NCI-H748 treated with DMSO at 0.1 percent for 48 hours (cell line): ENCODE results near the gene ROR2.
"Not testable (repeated sequence)": the region's sequence is repeated elsewhere in the genome, so short reads cannot be mapped to it uniquely, and the experiment has no call there.

Experiments used
- DNase-seq: peaks from one replicate; lab custom pipeline; 2025; lab: John Stamatoyannopoulos, UW

Gene ROR2

DNA sequence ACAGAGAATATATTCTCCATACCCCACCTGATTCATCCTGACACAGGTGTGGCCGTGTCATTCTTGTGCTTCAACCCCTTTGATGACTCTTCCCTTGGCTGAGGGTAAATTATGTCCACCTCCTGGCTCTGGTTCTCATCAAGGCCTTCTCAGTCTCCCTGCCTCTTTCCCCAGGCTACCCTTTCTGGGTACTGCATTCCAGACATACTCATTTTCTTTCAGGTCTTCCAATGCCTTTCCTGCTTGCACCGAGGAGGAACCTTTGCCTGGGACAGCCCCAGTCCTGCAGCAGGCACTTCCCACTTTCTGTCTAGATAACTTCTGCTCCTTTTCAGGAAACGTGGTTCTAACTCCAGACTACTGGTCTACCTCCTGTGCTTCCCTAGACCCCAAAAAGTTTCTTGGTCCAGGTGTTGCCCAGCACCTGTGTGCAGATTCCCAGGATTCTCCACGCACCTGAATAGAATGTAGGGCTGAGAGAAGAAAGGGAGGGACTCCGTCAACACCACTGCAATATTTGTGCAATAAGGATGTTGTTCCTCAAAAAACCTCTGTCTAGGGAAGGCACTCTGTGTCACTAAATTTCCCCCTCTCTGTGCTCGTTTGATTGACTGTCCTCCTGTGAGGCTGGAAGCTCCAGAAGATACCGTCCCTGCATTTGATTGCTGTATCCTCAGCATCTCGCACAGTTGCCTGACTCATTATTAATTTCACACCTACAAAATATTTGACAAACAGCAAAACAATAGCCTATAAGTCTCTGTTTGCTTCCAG is 271.0 kb downstream of the ROR2 start:
- DNase-seq: no peak

DNA sequence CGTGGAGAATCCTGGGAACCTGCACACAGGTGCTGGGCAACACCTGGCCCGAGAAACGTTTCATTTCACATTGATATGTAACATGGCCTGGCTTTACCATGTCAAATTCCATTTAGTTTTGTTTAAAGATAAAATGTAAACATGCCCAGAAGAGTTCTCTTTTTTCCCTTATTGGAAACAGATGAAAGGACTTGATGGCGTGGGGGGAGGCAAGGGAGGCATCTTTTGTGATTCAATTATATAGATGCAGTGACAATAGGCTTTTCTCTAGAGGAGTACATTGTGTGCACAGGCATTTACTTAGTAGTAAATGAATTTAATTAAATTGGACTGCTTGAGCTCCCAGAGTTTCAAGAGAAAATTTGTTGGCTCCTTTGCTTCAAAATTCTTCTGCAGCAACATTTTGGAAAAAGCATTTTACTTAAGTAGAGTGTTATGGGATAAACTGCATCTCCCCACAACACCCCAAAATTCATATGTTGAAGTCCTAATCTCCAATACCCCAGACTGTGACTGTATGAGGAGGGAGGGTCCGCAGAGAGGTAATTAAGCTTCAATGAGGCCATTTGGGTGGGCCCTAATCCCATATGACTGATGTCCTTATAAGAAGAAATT is 272.1 kb downstream of the ROR2 start:
- peak; percentile 56 for DNase-seq

DNA sequence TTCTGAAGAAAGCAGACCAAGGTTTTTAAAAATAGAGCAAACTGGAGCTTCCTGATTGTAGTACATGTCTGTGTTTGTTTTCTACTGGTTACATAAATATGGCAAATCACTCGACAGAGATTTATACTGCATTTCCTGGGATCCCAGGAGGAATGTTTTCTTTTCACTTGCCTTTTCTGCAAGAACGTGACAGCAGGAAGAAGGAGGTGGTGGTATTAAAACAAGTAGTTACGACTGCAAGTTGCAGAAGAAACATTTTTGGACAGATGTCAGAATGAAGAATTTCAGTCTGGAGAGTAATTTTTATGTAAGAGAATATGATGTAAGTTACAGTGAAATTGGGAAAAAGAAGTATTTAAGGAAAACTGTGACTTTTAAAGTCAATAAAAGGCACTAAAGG is 272.7 kb downstream of the ROR2 start:
- no peak for DNase-seq

DNA sequence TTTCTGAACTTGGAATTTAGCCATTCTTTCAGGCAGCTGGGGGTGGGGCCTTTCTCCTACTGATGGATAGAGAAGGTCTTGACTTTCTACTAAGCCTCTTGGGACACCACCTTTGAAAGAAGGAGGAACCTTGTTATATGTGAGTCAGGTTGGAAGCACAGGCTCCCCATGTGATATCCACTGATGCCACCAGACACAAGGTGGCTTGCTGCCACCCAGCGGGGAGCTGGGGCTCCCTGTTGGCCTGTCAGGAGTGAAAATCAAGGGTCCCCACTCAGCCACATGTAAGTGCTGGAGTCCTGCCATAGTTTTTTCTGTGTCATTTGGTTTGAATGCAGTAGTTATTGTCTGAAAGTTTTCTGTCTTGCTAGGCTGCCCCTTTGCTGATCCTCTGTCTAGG is 274.0 kb downstream of the ROR2 start:
- no peak for DNase-seq

DNA sequence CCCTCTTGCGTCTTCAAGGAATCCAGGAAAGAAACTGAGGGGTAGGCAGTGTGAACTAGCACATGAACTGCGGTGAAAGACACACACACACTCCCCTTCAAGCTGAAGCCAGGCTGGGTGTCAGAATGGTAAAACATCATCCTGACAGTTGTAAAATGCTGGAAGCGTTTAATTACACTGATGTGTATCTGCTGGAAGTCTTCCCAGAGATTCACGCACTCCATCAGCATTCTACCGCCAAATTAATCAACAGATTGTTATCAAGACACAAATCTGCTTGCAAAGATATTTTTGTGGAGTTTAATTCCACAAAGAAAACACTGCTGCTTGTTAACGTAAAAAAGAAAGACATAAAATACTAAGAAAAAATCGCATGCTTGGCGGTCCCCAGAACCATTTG is 285.4 kb downstream of the ROR2 start:
- no peak for DNase-seq

DNA sequence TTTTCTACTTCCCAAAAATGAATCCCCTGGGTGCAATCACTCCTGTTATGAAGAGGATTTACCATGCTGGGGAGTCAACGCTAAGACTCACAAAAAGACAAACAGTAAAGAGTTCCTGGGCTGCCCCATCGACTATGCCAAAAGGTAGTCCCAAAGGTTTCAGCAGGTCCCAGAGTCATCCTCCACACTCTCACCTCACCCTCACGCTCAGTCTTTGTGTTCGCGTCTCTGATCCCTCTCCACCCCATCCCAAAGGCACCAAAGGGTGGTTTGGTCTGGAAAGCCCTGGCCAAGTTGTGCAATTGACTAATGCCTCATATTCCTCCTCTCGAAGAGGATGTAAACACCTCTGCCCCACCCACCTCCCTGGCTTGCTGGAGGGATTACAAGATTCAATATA is 286.2 kb downstream of the ROR2 start:
- DNase-seq: no peak

DNA sequence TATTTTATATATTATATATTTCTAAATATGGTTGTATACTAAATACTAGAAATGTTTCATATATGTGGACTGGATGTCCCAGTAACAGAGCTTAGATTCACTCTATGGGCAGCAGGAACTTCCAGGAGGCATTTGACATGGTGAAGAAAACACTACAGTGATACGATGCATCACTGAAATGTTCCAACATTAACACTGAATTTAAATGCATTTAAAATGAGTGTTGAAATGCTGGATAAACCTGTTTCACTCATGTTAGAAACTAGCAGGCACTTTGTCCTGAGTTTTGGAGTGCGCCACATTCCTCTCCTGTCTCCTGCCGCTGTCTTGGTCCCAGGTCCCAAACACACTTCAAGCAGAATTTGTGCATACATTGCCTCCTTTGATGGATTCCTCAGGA is 288.6 kb downstream of the ROR2 start:
- no peak for DNase-seq

DNA sequence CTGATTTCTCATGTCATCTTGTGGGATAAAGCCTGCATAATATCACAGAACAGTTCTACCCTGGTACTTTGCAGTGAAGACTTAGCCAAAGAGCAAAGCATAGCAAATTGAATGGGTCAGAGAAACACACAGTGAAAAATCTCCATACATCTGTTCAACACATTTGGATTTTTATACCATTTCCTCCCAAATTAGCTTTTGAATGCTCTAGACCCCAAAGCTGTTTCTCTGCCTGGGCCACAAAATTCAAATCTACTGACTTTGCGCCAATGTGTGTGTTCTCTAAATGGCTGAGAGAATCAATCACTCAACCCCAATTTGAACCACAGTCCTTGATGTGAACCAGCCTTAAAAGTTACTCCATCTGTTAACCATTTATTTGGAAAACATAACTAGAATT is 289.5 kb downstream of the ROR2 start:
- no peak for DNase-seq

DNA sequence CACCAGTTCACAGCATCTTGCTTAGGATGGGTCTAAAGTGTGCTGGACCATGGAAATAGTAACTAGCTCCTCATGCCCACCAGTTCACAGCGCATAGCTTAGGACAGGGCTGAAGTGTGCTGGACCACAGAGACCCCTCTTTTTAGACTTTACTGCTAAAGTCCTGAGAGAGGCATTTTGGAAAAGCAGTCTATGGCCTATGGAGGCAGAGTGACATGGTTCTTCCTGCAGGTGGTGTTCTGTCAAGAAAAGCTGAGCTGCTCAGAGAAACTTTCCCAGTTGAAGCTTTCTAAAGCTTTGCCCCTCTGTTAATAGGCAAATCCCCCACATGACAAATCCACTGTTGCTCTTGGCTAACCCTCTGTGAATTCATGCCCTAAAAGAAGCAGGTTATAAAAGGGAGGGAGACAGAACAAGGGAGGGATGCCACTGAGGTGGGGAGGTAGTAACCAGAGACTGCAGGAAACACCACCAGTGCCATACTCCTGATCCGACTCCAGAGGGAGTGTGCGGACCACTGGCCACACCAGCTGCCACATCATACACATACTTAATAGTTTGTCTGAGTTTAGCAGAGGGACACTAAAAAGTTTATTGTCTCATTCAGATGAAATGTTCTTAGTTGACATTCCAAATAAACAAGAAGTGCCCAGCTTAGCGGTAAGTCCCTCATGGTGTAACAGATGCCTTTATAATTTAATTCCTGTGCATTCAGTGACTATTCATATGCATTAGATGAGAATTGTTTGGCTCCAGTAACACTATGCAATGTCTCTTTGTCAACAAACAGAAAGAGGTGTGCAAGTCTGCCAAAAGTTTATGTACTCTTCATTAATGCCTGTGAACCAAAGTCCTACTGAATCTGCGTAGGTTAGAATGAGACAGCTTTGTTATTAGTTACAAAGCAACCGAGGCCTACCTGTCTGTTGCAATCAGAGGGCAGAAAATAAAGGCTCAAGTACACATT is 290.2 kb downstream of the ROR2 start:
- no peak for DNase-seq

DNA sequence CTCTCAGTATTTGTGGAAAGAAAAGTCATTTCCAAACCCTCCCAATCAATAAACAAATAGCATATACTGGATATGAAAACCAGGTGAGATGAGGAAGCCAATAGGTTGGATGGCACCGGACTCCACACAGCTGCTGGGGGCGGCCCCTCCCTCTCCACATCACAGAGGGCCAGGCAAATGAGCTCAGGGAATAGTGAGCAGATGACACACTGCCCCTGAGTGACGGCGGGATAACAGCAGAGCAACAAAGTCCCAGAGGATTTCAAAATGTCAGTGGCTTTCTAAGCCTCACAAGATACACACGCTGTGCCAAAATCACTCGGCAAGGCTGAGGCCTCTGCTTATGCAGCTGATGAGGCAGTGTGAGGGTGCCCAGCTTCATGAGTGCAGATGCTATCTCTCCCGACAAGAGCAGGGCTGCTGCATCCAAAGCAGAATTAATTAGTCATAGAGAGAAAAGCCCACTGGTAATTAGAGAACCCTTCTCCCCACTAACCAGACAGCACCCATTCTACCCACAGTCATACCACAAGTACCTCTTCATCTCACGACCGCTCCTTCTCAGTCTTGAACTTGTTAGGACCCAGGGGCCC is 291.4 kb downstream of the ROR2 start:
- DNase-seq: no peak

DNA sequence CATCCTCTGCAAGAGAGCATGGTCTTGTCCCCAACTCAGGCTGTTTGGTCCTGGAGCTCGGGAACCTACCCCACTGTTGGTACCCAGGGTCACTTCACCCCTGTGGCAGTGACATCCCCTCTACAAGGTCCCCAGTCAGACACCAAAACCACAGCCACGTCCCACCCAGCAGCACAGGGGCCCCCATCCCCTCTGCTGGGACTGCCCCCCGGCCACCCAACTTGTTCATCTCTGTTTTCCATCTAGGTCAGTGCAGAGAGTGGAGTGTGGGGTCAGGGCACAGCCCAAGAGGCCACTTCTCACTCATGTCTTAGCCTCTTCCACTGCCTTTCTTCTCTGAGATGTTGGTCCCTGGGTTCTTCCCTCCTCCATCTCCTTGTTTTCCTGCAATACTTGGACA is 292.5 kb downstream of the ROR2 start:
- no peak for DNase-seq

DNA sequence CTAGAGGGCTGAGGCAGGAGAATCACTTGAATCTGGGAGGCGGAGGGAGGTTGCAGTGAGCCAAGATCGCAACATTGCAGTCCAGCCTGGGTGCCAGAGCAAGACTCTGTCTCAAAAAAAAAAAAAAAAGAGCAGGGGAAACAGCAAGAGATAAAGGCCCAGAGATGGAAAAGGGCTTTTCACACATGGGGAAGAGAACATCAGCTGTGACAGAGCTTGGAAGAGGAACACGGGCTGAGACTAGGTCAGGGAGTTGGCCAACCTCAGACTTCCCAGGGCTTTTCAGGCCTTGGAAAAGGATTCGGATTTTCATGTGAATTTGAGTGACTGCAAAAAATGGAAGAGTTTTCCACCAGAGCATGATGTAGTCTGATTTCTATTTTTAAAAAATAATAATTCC is 294.4 kb downstream of the ROR2 start:
- DNase-seq: no peak

DNA sequence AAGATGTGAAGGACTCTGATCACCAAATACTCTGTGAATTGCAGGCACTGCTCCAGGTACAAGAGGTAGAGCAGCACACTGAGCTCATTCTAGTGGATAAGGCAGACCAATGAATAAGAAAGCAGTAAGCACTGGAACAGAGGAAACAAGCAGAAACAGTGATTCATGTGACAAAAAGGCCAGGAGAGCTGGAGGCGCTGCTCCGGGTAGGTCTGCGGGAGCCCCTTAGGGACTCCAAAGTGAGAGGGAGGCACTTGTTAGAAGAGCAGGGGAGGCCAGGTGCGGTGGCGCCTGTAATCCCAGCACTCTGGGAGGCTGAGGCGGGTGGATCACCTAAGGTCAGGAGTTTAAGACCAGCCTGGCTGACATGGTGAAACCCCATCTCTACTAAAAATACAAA is 294.8 kb downstream of the ROR2 start:
- no peak for DNase-seq

DNA sequence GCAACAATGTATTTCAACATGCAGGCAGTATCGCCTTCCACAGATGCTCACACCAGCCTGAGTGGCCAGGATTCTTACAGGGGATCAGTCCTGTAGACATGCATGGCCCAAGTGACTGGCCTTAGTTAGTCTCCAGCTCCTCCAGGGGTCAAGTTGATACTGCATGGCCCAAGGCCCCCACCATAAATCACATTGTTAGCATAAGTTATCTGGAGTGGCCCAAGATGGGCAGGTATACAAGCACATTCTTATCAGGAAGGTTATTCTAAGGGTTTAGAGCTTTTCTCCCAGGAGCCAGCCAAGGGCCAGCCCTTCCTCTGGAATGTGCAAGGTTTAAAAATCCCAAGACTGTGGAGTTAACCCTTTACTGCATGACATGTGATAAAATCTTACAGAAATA is 295.5 kb downstream of the ROR2 start:
- no peak for DNase-seq

DNA sequence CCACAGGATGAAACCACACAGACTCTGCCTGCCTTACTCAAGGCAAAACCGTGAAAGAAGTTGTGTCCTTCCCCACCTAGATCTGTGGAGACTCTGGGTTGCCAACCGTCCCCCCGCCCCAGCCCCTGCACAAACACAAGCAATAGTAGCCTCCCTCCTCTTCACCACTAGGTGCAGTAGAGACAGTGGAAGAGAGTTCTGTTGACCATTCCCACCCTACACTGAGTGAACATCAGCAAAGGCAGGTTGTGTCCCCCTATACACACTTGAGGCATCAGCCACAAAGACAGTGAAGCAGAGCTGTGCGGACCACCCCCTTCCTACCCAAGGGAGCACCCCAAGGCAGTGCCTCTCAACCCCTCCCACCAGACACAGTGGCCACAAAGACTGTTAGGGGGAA is 302.7 kb downstream of the ROR2 start:
- DNase-seq: no peak

DNA sequence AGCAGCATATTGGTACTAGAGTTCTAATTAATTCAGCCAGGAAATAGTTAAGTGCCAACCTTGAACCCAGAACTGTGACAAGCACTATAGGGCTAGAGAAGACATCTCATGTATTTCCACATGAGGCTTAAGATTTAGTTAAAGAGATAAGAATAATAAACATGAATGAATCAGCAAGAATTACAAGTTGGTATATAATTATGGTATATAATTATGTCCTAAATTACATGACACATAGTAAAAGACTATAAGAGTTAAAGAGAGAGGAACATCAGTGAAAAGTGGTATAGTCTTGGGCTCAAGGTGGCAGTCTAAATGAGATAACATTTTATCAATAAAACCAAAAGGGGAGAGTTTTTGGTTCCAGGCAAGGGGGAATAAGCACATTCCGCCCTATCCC is 303.3 kb downstream of the ROR2 start:
- no peak for DNase-seq

DNA sequence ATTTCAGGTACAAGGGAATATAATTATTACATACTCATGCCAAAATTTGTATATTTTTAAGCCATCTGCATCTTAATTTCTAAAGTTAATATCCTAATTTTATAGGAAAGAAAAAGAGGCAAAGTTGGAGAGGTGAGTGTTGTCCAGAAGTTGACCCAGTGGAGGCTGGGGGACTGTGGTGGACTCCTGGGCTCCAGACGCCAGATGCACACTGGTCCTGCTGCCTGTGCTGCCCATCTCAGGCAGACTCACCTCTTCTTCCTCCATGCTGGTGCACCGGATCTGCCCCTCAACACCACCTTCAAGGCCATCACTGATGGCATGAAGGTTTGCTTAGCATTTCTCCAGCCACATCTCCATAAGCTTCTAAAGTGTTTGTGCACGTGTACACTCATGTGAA is 305.6 kb downstream of the ROR2 start:
- no peak for DNase-seq

DNA sequence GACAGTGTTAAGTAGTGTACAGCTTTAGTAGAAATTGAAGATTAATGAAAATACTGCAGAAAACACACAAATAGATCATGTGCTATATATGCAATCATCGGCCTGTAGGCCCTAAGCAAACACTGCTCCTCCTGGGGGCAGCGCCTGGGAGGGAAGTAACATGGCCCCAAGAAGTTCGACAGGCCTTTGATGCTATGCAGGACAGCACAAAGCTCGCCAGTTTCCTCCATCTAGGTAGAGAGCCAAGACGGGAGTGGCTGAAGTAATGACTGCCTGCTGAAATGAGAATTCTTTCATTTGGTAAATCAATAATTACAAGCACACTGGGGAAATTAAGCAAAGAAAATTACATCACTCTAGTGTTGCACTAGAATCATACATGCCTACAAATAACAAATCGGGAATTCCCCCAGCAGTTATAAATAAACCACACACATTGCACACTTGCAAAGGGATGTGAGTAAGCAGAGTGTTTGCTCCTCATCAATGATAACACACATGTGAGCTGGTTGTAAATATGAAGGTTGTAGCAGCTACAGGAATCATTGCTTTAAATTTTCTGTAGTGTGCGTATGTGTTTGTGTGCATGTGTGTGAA is 306.4 kb downstream of the ROR2 start:
- DNase-seq: no peak

DNA sequence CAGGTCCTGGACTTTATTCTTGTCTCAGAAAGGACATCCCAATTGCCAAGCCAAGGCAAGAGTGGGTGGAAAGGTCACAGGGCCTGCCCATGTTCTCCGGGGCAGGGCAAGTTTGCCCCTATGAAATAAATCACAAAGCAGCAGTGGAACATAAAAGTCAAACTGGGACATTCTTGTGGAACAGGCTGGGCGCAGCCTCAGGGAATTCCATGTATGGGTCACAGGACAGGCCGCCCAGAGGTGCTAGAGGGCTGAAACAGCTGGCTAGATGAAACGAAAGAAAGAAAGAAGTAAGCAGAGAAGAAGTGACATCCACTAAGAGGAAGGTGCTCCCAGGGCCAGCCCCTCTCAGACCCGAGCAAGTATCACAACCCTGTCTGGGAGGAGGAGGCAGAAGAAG is 307.3 kb downstream of the ROR2 start:
- DNase-seq: no peak

DNA sequence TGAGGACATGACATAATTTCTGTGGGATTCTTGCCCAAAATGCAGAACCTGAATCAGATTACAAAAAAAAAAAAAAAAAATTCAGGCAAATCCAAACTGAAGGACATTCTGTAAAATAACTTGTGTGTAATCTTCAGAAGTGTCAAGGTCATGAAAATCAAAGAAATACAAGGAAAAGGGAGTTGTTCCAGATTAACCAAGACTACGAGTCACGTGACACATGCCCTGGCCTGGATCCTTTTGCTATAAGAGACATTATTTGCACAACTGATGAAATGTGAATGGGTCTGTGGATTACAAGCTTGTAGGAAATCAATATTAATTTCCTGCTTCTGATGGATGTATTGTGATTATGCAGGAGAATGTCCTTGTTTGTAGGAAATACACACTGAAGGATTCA is 309.6 kb downstream of the ROR2 start:
- no peak for DNase-seq

DNA sequence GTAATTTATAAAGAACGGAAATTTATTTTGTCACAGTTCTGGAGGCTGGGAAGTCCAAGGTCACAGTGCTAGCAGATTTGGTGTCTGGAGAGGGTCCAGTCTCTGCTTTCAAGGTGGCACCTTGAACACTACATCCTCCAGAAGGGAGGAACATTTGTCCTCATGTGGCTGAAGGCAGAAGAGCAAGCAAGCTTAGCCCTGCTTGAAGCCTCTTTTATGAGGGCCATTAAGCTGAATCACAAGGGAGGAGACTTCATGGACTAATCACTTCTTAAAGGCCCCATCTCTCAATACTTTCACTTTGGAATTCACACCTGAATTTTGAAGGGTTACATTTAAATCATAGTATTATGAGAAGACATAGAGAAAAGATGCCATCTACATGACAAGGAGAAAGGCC is 311.0 kb downstream of the ROR2 start:
- DNase-seq: no peak

DNA sequence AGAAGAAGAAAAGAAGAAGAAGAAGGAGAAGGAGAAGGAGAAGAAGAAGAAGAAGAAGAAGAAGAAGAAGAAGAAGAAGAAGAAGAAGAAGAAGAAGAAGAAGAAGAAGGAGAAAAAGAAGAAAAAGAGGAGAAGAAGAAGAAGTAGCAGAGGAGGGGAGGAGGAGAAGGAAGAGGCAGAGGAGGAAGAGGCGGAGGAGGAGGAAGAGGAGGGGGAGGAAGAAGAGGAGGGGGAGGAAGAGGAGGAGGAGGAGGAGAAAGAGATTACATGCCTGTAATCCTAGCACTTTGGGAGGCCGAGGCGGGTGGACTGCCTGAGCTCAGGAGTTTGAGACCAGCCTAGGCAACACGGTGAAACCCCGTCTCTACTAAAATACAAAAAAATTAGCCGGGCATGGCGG is 315.2 kb downstream of the ROR2 start:
- DNase-seq: not testable (repeated sequence)
